Putamen (tissue), 1 donor: Measurements from ENCODE around the gene USP7.
"Not testable (repeated sequence)": the region's sequence is repeated elsewhere in the genome, so short reads cannot be mapped to it uniquely, and the experiment has no call there.

ENCODE experiments used
- DNase-seq: peaks from one replicate; pipeline ENCODE4 v3.0.0-alpha.2; 2016; ENCODE audit warnings: low spot score

USP7 gene

GRCh38 chr16:8843296-8843695 lies 120.4 kb downstream of the USP7 start:
- not testable (repeated sequence) for DNase-seq
